Measurements from ENCODE around the gene ENGASE. TPM values are rescaled to one million over a fixed set of nuclear protein-coding genes. Genes with fewer than 3 reads are reported as not detected.

ENGASE gene
- total and polyA plus RNA-seq, 9 of the 15 experiments (the other 6 are each of a cell fraction or from before 2014, with no cell fraction given): 0.06 to 45.5 (median 13.9) TPM

GRCh38 chr17:79093270-79093669, 18.6 kb downstream of the ENGASE start (continued):
- TF ChIP-seq, protein P1, sequence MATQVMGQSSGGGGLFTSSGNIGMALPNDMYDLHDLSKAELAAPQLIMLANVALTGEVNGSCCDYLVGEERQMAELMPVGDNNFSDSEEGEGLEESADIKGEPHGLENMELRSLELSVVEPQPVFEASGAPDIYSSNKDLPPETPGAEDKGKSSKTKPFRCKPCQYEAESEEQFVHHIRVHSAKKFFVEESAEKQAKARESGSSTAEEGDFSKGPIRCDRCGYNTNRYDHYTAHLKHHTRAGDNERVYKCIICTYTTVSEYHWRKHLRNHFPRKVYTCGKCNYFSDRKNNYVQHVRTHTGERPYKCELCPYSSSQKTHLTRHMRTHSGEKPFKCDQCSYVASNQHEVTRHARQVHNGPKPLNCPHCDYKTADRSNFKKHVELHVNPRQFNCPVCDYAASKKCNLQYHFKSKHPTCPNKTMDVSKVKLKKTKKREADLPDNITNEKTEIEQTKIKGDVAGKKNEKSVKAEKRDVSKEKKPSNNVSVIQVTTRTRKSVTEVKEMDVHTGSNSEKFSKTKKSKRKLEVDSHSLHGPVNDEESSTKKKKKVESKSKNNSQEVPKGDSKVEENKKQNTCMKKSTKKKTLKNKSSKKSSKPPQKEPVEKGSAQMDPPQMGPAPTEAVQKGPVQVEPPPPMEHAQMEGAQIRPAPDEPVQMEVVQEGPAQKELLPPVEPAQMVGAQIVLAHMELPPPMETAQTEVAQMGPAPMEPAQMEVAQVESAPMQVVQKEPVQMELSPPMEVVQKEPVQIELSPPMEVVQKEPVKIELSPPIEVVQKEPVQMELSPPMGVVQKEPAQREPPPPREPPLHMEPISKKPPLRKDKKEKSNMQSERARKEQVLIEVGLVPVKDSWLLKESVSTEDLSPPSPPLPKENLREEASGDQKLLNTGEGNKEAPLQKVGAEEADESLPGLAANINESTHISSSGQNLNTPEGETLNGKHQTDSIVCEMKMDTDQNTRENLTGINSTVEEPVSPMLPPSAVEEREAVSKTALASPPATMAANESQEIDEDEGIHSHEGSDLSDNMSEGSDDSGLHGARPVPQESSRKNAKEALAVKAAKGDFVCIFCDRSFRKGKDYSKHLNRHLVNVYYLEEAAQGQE (IDR thresholded peaks at IDR 0.05; ENCODE audit: borderline replicate concordance): no peak
- TF ChIP-seq, protein P1 (CRISPR knock-in tag; IDR thresholded peaks at IDR 0.05; ENCODE audit: low read depth): no peak
- TF ChIP-seq EP400 (IDR thresholded peaks at IDR 0.05) (no peak), KAT2B (IDR thresholded peaks at IDR 0.05; ENCODE audit: low read depth, low read length) (no peak), ZNF184 (CRISPR knock-in tag; IDR thresholded peaks at IDR 0.05) (no peak), SMARCE1 (IDR thresholded peaks at IDR 0.05) (no peak), SUPT5H (IDR thresholded peaks at IDR 0.05) (no peak)
